ENCODE results near the gene MBNL2. TPM values are rescaled to one million over a fixed set of nuclear protein-coding genes. Genes with fewer than 3 reads are reported as not detected.
A peak's percentile ranks its signal among the peaks of the same experiment; 100 is the strongest.

Gene MBNL2
- total and polyA plus RNA-seq, 2 of the 4 experiments (the other 2 are of a cell fraction): 26.9 to 103 TPM

- Histone ChIP-seq H4K8ac (ENCODE audit: low read depth in 2 of 2, low read length in 2 of 2) (peak overlapping the region in 1 of 2 experiments; percentile 16; a peak in 1 of 4 replicates), H2AK5ac (ENCODE audit: low read depth, low read length) (peak overlapping the region; percentile 17), H4K5ac (ENCODE audit: low read depth, low read length) (no peak overlapping the region), H3K4me1 (ENCODE audit: control insufficient read depth, insufficient read depth, low read length) (peaks cover 25% of the 10 kb centered on the region), H2AFZ (replicated peaks; ENCODE audit: low read length, poor library complexity) (no peak overlapping the region), H3K14ac (replicated peaks; ENCODE audit: low read depth, low read length) (peak overlapping the region; percentile 41), H2BK15ac (ENCODE audit: low read depth, low read length) (0 out of 3 replicates have a peak overlapping the region, but pooled peaks have one; percentile 15), H2BK120ac (ENCODE audit: low read depth, low read length) (peak overlapping the region; percentile 18; the same call in 1 of the 2 replicates), H3K36me3 (ENCODE audit: control insufficient read depth, insufficient read depth, low read length) (peaks cover 1% of the 10 kb centered on the region; the same call in 1 of the 2 replicates), H3K4me3 (ENCODE audit: insufficient read depth, low read depth, low read length) (no peak overlapping the region), H3K9me3 (ENCODE audit: control insufficient read depth, insufficient read depth, low read length) (no peaks in the 10 kb centered on the region), H4K91ac (ENCODE audit: insufficient read depth, low read depth, low read length) (0 out of 2 replicates have a peak overlapping the region, but pooled peaks have one; percentile 12), H3K18ac (ENCODE audit: low read depth, low read length) (peak overlapping the region; percentile 55; the same call in 1 of the 2 replicates), H3K4ac (ENCODE audit: low read depth, low read length) (peak overlapping the region; percentile 6; the same call in 1 of the 2 replicates), H2AK9ac (replicated peaks; ENCODE audit: low read depth, low read length, poor library complexity) (no peak overlapping the region), H3K27me3 (ENCODE audit: control insufficient read depth, insufficient read depth, low read length) (no peaks in the 10 kb centered on the region), H3K9ac (ENCODE audit: low read depth, low read length) (no peak overlapping the region), H3K9me1 (ENCODE audit: insufficient read depth, low read length) (peaks cover 26% of the 10 kb centered on the region), H2BK20ac (ENCODE audit: low read depth, low read length) (peak overlapping the region; percentile 44), H3K4me2 (ENCODE audit: low read depth, low read length) (no peak overlapping the region), H3K23ac (ENCODE audit: low read depth, low read length) (peak overlapping the region; percentile 14), H3K27ac (ENCODE audit: insufficient read depth, low read length) (peak overlapping the region; percentile 37; the same call in 1 of the 2 replicates), H3K79me1 (ENCODE audit: low read depth in 1 of 2, low read length in 2 of 2) (peaks cover 32 to 70% of the 10 kb centered on the region in 2 experiments), H4K20me1 (ENCODE audit: insufficient read depth, low read length) (peaks cover 34% of the 10 kb centered on the region; the same call in 1 of the 2 replicates), H3K56ac (ENCODE audit: extremely low read depth, insufficient read depth, low read length) (no peak overlapping the region), H2BK5ac (ENCODE audit: low read depth, low read length, poor library complexity, severe bottlenecking) (peak overlapping the region; percentile 1)
- dilution Hi-C loops (cut with HindIII; ENCODE audit: low sequenced_read_pairs, unreplicated experiment): no loop called here
- BruUV-seq (replicated peaks): no TSS peak
- ChIA-PET CTCF (no interaction called here), POLR2A (ENCODE audit: unreplicated experiment) (no interaction called here)
- in situ Hi-C loops (cut with MboI; ENCODE audit: low sequenced_read_pairs): no loop called here
- DNase-seq (no peak), ATAC-seq (ENCODE audit: low read depth) (no peak)
- intact Hi-C loops (cut with micrococcal nuclease): no loop called here
- TF ChIP-seq BHLHE40 (IDR thresholded peaks at IDR 0.05; ENCODE audit: low read depth, low read length): no peak
- no peak for TF ChIP-seq NFE2L2 (IDR thresholded peaks at IDR 0.05; ENCODE audit: low read depth, low read length)
- TF ChIP-seq RFX5 (IDR thresholded peaks at IDR 0.05; ENCODE audit: low read depth, low read length): no peak
- no peak for TF ChIP-seq CHD1 (IDR thresholded peaks at IDR 0.05; ENCODE audit: low read depth, low read length)
- no peak for TF ChIP-seq ELK1 (IDR thresholded peaks at IDR 0.05; ENCODE audit: borderline replicate concordance, low read depth, low read length)
- no peak for TF ChIP-seq SMC3 (IDR thresholded peaks at IDR 0.05; ENCODE audit: low read depth, low read length)
- TF ChIP-seq CEBPB (IDR thresholded peaks at IDR 0.05; ENCODE audit: low read depth, low read length): no peak
- no peak for TF ChIP-seq POLR2A (IDR thresholded peaks at IDR 0.05; ENCODE audit: low read depth, low read length)
- TF ChIP-seq USF2 (IDR thresholded peaks at IDR 0.05; ENCODE audit: low read depth, low read length): no peak
- TF ChIP-seq FOS (IDR thresholded peaks at IDR 0.05; ENCODE audit: low read depth, low read length): no peak
- TF ChIP-seq MXI1 (IDR thresholded peaks at IDR 0.05; ENCODE audit: borderline replicate concordance, low read depth, low read length): no peak
- no peak for TF ChIP-seq RAD21 (IDR thresholded peaks at IDR 0.05; ENCODE audit: low read length)
Observed at GRCh38 chr13:97306645-97307044, 84.5 kb downstream of the MBNL2 start.

Data from IMR-90 (cell line).